ENCODE measurements around the gene PTCD1.
A peak's percentile ranks its signal among the peaks of the same experiment; 100 is the strongest.

The PTCD1 gene

GRCh38 chr7:99448855-99449254 lies 10.3 kb upstream of the PTCD1 start:
- no peak for TF ChIP-seq CTCF (IDR thresholded peaks at IDR 0.05)
- Histone ChIP-seq H3K4me3 (ENCODE audit: low read depth in 1 of 2, low read length in 1 of 2) (no peak overlapping the region), H3K9me3 (no peaks in the 10 kb centered on the region), H3K4me1 (ENCODE audit: control insufficient read depth in 1 of 2, insufficient read depth in 1 of 2, low read depth in 1 of 2, low read length in 1 of 2) (no peaks in the 10 kb centered on the region), H3K36me3 (peaks cover 79% of the 10 kb centered on the region), H3K27me3 (no peaks in the 10 kb centered on the region), H3K27ac (no peak overlapping the region)

- Histone ChIP-seq H3K27ac (no peak overlapping the region), H3K9me3 (no peaks in the 10 kb centered on the region), H3K4me3 (ENCODE audit: low read depth in 1 of 2, low read length in 1 of 2) (no peak overlapping the region), H3K27me3 (no peaks in the 10 kb centered on the region), H3K4me1 (ENCODE audit: control insufficient read depth in 1 of 2, insufficient read depth in 1 of 2, low read depth in 1 of 2, low read length in 1 of 2) (no peaks in the 10 kb centered on the region), H3K36me3 (peaks cover 69% of the 10 kb centered on the region)
- TF ChIP-seq CTCF (IDR thresholded peaks at IDR 0.05), result no peak
Measured at GRCh38 chr7:99447943-99448342, 9.3 kb upstream of the PTCD1 start.

GRCh38 chr7:99446096-99446495 lies 7.5 kb upstream of the PTCD1 start:
- H3K27me3 ChIP-seq, result no peaks in the 10 kb centered on the region
- no peaks in the 10 kb centered on the region for H3K9me3 ChIP-seq
- H3K36me3 ChIP-seq, result peaks cover 51% of the 10 kb centered on the region
- no peak overlapping the region for H3K27ac ChIP-seq
- no peak for TF ChIP-seq CTCF (IDR thresholded peaks at IDR 0.05)
- H3K4me3 ChIP-seq (ENCODE audit: low read depth in 1 of 2, low read length in 1 of 2), result no peak overlapping the region
- H3K4me1 ChIP-seq (ENCODE audit: control insufficient read depth in 1 of 2, insufficient read depth in 1 of 2, low read depth in 1 of 2, low read length in 1 of 2), result no peaks in the 10 kb centered on the region

GRCh38 chr7:99440195-99440594 lies 1.6 kb upstream of the PTCD1 start:
- H3K4me1 ChIP-seq (ENCODE audit: control insufficient read depth in 1 of 2, insufficient read depth in 1 of 2, low read depth in 1 of 2, low read length in 1 of 2), result peaks cover 14 to 18% of the 10 kb centered on the region in 2 experiments
- H3K9me3 ChIP-seq, result no peaks in the 10 kb centered on the region
- H3K27me3 ChIP-seq, result no peaks in the 10 kb centered on the region
- no peak for TF ChIP-seq CTCF (IDR thresholded peaks at IDR 0.05)
- no peak overlapping the region for H3K27ac ChIP-seq
- H3K36me3 ChIP-seq, result peaks cover 6% of the 10 kb centered on the region
- no peak overlapping the region for H3K4me3 ChIP-seq (ENCODE audit: low read depth in 1 of 2, low read length in 1 of 2)

- Histone ChIP-seq H3K27me3 (no peaks in the 10 kb centered on the region), H3K4me3 (ENCODE audit: low read depth in 1 of 2, low read length in 1 of 2) (peak overlapping the region; percentile 88 to 91), H3K4me1 (ENCODE audit: control insufficient read depth in 1 of 2, insufficient read depth in 1 of 2, low read depth in 1 of 2, low read length in 1 of 2) (peaks cover 14 to 18% of the 10 kb centered on the region in 2 experiments), H3K36me3 (peaks cover 4% of the 10 kb centered on the region), H3K27ac (peak overlapping the region; percentile 77), H3K9me3 (no peaks in the 10 kb centered on the region)
- TF ChIP-seq CTCF (IDR thresholded peaks at IDR 0.05), result no peak
Measured at GRCh38 chr7:99437946-99438572, 539 bp downstream of the PTCD1 start.
